T-helper 2 cell treated with Interferon-gamma antibody and Interleukin-4, amounts not matched to agents 100 ng/mL and 5 ng/mL, for 36 hours (primary cell): ENCODE results near the gene FRS3. TPM values are rescaled to one million over a fixed set of nuclear protein-coding genes. Genes with fewer than 3 reads are reported as not detected.

Experiments used
- intact Hi-C: fragments of 100-400 bp; cut with micrococcal nuclease; formaldehyde crosslinking; loops from one replicate; pipeline ENCODE4 v1.15.1; 2023
- total RNA-seq: library from RNA; stranded (reverse); gene quantifications from 2 replicates; pipeline ENCODE4 v1.2.3, GENCODE V29; 2022

Gene FRS3
- total RNA-seq, 1 donor from 2014 or later: 6.1 TPM

DNA sequence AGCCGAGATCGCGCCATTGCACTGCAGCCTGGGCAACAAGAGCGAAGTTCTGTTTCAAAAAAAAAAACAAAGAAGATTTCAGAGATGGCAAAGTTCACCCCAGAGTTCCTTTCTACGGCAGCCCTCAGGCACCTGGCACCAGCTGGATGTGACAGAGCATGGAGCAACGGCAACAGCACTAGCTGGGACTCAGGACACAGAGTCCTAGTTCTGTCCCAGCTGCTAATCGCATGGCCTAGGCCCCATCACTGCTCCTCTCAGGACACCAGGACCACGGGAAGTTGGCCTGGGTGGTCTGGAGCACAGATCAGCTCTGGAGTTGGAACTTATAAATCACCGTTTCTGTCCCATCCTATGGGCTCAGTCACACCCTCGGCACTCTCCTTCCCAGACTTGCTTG lies 33.6 kb downstream of the FRS3 start:
- intact Hi-C loops: no loop called here

DNA sequence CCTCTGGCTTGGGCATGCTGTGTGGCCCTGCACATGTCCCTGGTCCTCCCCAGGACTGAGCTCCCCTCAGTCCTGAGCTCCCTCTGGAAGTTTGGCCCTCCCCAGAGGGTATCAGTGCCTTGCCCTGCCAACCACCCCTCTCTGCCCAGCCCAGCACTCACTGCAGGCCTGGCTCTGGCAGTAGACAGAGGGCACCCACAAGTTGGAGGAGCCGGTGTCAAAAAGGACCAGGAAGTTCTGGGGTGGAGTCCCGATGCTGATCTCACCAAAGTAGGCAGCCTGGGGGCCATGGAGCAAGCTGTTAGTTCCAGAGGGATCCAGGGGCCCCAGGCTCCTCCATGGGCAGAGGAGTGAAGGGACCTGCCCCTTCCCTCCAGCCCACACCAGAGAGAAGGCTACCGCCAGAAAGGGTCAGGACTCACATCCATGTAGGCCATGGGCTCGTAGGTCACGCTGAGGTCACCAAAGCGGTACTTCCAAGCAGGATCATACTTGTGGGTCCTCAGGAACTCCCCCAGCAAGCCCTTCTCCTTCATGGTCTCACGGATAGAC lies 35.4 kb downstream of the FRS3 start:
- intact Hi-C loops: no loop called here

DNA sequence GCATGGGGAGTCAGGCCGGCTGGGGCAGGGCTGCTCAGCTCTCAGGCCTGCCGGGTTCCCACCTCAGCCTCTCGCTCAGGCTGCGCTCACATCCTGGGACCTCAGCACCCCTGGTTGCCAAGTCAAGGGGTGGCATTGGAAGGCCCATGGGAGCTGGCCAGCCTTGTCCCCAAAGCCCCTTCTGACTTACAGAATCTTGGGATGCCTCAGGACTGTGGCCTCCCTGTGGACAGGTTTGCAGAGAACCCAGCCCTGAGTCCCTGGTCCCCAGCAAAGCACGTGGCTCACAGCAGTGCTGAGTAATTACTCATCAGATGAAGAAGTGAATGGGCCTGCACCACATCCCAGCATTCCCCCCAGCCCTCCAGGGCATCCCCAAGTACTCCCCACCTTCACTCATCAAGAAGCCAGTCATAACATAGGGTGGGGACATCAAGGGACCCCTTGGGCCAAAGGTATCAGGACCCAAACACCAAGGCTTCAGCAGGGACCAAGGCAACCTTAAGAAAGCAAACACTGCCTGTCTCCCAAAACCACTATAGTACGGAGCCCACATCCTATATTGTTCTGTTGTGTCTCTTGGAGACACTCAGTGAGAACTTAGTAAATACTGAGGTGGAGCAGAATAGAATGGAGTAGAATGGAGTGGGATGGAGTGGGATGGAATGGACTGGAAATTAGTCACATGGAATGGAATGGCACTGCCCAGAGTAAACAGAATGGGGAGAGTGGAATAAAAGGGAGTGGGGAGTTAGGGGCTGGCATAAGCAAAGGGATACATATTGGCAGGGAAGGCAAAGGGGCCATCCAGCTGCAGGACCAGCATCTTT lies 36.1 kb downstream of the FRS3 start:
- intact Hi-C loops: no loop called here

DNA sequence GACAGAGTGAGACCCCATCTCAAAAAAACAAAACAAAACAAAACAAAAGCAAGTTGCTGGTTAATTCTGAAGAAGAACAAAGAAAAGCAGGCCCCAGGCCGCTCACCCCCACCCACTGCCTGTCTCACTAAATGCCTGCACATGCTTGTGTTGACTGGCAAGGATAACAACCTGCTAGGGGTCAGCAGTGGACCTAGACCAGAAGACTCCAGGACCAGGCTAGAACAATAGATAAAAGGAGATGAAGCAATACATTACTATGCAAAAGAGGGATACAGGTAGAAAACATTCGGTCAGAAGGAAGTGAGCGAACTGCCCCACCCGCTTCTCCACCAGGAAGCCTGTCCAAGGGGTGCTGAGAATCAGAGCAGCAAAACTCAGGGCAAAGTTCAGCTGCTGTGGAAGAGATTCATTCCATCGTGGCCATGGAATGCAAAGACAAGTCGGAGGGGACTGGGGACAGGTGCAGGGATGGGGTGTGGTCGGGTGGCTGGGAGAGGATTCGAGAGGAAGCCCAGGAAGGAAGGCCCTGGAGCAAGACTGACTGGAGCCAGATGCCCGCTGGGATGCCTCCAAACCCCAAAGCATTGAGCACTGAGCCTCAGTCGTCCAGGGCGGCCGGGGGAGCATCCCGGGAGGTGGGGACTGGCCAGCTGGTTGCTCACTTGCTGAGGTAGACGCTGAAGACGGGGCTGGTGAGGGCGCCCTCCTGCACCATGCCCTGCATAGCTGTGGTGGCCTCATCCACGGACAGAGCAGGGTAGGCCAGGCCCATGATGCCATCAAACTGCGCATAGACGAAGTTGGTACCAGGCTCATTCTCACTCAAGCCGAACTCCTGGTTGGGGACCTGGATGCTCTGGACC lies 37.8 kb downstream of the FRS3 start:
- intact Hi-C loops: no loop called here

DNA sequence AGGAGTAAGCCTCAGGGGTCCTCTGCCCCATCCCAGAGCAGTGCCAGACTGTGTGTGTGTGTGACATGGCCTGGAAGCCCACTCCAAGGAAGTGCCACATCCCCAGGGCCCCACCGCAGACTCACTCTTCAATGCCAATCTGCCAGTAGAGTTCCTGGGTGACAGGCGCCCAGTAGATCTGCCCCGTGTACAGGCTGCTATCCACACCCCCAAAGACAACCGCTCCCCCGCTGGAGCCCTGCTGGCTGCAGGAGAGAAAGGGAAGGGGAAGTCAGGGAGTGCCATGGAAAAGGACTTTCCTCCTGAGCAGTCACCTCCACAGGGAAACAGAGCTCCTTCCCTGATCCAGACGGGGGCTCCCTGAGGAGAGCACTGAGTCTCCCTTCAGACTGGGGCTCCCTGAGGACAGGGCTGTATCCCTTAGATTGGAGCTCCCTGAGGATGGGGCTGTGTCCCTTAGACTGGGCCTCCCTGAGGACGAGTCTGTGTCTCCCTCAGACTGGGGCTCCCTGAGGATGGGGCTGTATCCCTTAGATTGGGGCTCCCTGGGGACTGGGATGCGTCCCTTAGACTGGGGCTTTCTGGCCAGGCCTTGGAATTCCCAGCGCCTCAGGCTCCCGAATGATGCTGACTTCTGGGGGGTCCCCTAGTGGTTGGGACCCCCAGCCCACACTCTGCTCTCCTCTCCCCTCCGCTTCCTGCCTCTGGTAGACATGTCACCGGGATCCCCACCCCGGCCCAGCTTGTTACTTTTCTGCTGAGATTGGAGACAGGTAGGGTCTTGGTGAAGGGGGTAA lies 39.1 kb downstream of the FRS3 start:
- intact Hi-C loops: no loop called here

DNA sequence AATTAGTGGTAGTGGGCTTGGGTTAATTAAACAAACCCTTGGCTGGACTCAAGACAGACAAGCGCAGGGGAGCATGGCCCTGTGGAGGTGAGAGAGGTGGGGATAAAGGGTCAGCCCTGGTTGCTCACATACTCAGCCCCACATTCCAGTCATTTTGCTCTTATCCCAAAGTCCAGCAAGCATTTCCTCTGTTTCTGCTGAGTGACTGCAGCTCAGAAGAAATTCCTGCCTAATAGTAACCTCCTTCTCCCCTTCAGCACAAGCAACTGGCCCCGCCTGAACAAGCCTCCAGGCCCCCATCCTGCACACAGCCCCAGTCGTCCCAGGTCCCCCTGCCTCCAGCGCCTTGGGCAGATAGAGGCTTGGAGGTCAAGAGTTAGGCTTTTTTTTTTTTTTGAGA lies 40.7 kb downstream of the FRS3 start:
- intact Hi-C loops: loop anchor here (5.0 kb wide), 1 partner anchor 478 kb away; the partner anchor contains the start of gene MRPS10

DNA sequence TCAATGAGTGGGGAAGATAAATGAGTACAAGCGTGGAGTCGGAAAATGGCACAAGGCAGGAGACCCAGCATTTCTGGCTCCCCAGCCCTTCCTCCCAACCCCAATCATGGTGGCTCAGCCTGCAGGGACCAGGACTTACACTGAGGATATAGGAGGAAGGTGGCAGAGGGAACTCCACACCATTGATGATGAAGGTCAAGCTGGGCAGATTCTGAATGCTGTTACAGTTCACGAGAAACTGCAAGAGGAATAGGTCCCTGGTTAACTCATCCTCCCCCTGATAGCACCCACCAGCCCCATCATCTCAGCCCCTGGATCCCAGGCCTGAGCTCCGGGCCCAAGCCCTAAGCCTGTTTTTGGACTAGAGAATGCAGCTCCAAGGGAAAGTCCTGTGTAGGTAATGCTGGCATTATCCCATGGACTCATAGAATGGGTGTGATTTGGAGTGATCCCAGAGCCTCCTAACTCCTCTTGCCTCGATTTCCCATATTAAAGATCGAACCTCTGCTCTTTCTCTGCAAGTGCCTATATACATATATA lies 42.0 kb downstream of the FRS3 start:
- intact Hi-C loops: loop anchor here (5.0 kb wide), 1 partner anchor 480 kb away; the partner anchor contains the start of gene MRPS10

DNA sequence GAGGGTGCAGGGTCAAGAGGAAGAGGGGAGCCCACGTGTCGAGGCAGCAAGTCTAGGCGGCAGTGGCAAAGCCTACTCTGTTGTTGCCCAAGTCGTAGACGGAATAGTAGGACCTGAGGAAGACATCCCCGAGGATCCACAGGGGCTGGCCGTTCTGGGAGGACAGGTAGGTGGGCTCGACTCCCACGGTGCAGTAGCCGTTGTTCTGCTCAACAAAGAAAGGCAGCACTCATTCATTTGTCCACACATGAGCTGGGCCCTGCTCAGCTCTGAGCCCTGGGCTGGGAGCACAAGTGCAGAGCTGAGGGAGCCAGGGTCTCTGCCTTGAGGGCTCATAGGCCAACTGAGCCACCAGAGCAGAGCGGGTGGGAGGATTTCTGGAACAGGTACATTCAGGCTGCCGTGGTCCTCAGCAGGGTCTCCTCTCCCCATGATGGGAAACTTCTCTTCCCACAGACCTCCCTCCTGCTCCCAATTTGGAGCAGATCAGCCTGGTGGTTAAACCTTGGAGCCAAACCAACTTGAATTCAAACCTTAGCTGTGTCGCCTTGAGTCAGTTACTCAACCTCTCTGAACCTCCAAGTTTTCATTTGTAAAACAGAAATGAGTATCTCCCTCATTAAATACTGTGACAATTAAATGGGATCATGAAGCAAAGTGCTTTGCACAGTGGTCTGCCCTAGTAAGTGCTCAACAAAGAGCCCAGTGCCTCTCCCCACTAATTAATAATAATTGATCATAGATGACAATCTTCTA lies 42.7 kb downstream of the FRS3 start:
- intact Hi-C loops: loop anchor here (5.0 kb wide), 1 partner anchor 480 kb away; the partner anchor contains the start of gene MRPS10

DNA sequence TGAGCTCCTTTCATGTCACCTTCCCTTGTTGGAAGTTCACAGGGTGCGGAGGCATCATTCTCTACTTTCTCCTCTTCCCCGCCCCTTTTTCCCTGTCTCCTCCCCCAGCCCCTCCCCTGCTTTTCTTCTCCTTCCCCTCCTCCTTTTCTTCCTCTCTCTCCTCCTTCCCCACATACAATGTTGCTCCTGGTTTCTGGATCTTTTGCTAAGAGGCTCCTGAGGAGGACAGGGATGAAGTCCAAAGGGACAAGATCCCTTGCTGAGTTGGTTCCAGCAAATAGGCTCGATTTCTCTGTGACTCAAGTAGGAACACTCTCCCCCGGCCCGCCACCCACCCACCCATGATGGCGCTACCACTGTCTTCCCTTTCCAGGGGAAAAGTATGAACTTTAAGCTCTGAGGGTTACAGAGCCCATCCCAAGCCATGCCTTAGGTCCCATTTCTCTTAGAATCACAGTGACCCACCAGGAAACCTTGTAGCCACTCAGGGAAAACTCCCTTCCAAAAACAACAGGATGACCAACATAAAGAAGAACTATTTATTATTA lies 43.4 kb downstream of the FRS3 start:
- intact Hi-C loops: loop anchor here (5.0 kb wide), 1 partner anchor 481 kb away; the partner anchor contains the start of gene MRPS10

DNA sequence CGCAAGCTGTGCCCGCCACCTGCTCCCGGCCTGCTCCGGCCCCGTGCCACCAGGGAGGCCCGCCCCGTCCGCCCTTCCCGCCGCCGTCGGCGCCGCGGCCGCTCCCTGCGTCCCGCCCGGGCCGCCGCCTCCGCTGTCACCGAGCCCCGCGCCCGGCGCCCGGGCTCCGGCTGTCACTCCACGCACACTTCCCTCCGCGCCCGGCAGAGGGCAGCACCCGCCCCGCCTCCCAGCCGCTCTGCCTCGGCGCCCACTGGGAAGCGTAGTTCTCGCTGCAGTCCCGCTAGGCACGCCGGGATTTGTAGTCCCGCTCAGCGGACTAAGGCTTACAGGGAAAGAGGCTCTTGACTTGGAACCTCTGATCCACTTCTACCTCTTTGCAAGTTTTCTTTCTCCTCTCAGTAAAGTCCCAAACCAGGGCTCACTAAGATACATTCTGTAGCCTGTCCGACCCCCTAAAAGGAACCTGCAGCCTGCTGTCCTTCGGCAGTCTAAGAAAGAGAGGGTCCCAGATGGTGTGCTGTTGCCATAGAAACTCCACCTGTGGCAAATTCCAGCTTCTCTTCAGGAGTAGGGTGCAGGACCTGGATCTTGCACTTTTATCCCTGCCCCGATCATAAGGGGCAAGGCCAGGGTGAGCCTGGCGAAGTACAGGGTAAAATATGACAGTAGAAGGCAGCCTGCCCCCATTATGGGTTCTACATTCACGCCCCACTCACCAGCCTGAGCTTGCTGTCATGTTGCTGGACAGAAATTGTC lies 44.1 kb downstream of the FRS3 start, which contains the start of gene TFEB:
Gene TFEB (minus strand): TSS at position 182 of the 759 bp plus-strand sequence. CDS start 44,395 bp downstream, outside the sequence.
- intact Hi-C loops: loop anchor here (1.0 to 5.0 kb wide), 6 partner anchors 29 to 482 kb away; partner anchors contain the start of genes MRPS10, PRICKLE4, TOMM6 and USP49

DNA sequence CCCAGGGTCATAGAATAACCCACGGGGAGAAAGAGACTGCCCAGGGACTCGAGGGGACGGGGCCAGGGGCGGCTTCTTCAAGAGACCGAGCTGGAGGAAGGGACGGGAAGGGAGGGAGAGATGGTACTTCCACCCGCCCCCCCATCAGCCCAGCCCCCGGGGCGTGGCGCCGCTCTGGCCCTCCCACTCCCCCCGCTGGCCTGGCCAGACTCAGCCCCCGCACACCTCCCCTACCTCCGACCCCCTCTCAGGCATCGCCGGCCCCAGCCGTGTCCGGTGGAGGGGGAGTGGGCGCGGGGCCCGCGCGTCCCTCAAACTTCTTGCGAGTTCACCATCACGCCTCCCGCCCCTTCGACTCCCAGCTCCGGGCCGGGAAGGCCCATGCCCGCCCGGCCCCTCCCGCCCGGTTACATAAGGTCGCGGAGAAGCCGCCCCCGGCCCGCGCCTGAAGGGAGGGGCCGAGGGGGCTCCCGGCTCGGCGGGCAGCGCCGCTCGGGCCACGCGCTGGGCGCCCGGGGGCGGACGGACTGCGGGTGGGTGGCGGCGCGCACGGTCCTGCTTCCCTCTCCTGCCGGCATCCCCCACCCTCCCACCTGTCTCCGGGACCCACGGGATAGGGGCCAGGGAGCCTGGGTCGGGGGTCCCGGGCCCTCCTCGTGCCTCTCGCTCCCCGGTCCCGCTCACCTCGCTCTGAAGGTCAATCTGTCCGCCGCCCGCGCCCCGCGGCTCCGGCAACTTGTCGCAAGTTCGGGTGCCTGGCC lies 44.9 kb downstream of the FRS3 start:
- intact Hi-C loops: loop anchor here (1.0 to 5.0 kb wide), 7 partner anchors 28 to 482 kb away; partner anchors contain the start of genes MRPS10, PRICKLE4, TOMM6 and USP49

DNA sequence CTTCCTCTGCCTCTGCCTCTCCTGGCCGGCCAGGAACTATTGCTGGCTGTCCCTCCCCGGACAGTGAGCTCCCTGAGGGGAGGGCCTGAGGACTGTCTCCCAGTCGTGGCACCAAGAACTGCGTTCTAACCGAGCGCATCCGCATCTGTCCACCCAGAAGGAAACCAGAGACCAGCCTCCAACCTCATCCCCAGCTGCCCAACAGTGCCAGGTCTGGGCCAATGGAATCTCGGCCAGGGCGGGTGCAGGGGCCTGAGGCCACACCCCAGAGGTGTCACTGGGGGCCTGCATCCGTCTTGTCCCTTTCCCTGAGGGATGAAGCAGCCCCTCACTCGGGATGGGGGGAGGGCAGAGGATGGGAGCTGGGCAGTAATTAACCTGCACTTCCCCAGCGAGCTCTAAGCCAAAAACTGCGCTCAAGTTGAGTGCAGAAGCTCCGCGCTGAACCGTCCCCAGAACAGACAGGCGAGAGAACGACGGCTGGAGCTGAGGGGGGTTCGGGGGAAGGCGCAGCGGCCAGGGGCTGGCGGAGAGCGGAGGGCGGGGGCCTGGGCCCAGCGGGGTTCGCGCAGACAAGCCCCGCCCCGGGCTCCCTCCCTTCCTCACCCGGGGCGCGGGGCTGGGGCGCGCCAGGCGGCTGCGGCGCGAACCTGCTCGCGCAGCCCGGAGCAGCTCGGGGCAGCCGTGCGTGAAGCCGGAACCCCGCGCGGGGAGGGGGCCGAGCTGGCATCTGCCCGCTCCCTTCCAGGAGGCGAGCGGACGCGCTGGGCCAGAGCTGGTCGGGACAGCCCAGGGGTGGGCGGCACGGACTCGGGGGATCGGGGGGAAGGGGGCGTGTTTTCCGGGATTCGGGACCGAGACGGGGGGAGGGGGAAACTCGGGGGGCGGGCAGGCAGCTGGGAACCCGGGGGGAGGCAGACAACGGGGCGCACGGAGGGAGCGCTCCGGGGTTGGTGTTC lies 45.7 kb downstream of the FRS3 start:
- intact Hi-C loops: loop anchor here (1.0 to 2.0 kb wide), 4 partner anchors 27 to 311 kb away; partner anchors contain the start of gene USP49

DNA sequence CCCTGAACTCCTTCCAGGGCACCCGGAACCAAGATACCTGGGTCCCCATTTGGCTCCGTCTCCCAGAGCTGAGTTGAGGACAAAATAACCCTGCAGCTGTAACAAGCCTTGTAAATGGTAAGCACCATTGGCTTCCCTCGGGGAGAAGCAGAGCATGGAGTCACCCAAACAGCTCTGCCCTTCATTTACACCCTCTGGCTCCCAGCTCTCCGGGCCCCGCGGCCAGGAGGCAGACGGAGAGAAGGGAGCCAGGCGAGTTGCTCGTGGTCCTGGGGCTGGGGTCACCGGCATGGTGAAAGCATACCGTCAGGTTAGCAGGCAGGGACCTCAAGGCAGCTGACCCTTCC lies 46.4 kb downstream of the FRS3 start:
- intact Hi-C loops: no loop called here

DNA sequence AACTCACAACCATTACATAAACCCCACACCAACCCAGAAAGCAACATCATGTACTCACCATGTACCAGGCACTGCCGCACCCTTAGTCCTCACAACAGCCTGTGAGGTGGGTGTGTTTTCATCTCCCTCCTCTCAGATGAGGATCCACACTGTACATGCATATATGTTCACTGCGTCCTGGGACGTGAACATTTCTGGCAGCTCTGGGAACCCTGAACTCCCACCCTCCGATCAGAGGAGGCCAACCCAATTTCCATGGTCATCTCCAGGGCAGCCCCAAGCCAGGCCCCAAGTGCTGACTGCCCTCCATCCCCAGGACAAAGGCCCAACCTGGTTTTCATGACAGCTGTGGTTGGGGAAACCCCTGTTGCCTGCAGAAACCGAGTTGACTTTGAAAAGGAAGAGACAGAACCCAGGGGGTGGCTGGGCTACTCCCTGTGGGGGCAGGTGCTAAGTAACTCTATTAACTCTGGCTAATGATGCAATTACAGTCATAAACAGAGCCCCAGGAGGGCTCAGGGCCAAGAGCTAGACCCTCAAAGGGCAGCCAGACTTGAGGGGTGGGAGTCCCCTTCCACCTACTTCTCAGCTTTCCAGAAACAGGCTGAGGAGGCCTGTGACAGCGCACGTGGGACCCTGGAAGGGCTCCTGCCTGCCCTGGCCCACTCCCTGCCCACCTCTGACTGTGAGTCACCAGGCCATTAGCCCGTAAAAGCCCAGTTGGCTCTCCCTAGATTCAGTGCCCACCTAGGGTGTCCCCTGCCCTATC lies 46.9 kb downstream of the FRS3 start:
- intact Hi-C loops: no loop called here

DNA sequence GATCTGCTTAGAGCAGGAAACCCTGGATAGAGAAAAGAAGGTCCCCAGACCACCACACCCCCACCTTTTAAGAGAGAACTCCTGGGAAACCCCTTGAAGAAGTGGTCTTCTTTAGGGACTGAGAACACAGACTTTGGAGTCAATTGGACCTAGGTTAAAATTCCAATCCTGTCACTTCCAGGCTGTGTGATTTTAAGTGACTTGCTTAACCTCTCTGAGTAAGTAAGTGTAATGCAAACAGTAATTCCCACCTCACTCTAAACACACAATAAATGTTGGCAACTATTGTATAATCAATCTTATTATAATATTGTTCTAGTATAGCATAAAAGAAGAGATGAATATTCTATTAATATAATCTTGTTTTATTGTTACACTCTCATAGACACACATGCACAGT lies 47.6 kb downstream of the FRS3 start:
- intact Hi-C loops: no loop called here

DNA sequence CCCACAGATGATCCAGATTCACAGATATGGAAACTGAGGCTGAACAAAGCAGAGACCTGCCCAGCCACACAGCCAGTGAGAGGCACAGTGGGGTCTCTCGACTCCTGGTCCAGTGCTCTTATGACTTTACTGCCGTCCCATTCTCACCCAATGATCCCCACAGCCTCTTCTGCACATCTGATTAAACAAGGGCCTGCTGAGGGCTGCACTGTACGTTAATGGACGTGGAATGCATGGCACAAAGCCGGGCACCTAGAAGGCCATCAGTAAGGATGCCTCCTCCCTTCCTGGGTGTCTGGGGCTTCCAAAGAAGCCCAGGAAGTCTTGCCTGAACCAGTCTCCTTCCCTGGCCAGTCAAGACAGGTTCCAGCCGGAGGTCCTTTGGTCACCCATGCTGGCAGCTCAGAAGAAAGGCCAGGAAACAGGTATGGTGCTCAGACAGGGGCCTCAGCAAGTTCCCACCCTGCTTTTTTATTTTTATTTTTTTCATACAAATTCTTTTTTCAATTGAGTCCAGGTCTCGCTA lies 48.1 kb downstream of the FRS3 start:
- intact Hi-C loops: no loop called here
